ENCODE data around the gene MPZL3.

DNA sequence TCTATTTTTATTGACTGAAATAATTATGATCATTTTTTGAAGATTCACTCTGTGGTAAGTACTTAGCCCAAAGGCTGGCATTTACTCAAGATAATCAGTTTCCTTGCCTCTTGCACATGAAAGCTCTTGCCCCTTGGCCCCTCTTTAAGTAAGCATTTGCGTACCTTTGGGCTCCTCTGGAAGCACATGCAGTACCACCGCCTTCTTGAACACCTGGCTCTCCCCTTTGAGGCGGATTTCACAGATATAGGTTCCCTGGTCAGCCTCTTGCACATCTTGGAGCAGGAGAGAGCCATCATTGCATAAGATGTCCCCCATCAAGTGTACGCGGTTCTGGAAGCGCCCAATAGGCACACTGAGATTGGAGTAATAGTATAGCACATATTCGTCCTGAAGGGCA, 41.8 kb downstream of the MPZL3 start:
- TF ChIP-seq, protein P1, sequence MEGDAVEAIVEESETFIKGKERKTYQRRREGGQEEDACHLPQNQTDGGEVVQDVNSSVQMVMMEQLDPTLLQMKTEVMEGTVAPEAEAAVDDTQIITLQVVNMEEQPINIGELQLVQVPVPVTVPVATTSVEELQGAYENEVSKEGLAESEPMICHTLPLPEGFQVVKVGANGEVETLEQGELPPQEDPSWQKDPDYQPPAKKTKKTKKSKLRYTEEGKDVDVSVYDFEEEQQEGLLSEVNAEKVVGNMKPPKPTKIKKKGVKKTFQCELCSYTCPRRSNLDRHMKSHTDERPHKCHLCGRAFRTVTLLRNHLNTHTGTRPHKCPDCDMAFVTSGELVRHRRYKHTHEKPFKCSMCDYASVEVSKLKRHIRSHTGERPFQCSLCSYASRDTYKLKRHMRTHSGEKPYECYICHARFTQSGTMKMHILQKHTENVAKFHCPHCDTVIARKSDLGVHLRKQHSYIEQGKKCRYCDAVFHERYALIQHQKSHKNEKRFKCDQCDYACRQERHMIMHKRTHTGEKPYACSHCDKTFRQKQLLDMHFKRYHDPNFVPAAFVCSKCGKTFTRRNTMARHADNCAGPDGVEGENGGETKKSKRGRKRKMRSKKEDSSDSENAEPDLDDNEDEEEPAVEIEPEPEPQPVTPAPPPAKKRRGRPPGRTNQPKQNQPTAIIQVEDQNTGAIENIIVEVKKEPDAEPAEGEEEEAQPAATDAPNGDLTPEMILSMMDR (IDR thresholded peaks at IDR 0.05) = no peak
- no peak for TF ChIP-seq POLR2A (IDR thresholded peaks at IDR 0.05)
- TF ChIP-seq EP300 (IDR thresholded peaks at IDR 0.05) = no peak
